ENCODE results near the gene UCN.

DNA sequence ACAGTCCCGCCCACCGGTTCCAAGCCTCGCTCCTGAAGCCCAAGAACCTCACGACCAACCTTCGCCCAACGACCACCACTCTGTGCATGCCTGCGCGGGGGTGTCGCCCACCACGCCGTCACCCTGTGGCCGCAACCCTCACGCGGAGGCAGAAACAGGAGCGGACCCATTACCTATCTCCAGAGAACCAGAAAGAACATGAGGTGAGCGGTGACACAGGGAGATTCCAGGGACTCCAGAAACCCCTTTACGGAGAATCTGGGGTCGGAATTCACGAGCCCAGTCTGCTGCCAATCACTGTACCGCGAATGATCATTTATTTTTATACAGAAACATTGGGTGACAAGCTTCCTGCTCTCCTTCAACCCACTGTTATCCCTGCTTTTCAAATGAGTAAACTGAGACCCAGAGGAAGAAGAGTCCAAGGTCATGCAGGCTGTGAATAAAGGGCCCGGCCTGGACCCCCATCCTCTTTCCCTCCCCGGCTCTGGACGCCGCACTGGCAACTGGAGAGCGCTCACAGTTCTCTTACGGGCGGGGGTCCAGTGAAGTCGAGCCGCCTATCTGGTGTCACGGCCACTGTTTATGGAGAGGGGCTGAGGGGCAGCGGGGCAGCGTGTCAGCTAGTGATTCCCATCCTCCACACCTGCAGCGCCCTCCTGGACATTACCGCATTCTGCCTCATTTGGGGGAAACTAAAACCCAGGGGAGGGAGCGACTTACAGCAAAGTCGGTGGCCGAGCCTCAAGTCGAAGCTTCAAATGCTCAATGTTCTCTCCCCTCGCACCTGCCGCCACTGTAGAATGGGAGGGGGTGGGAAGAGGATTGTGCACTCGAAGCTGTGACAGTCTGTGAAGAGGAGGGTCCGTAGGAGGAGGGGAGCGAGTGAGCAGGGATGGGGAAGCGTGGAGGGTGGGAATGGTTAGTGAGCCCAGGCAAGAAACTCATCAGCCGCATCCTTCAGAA lies 44.7 kb downstream of the UCN start:
- no peak for TF ChIP-seq CTCF (IDR thresholded peaks at IDR 0.05; ENCODE audit: borderline replicate concordance, extremely low read depth, low read length, poor library complexity, severe bottlenecking)
- TF ChIP-seq EZH2 (IDR thresholded peaks at IDR 0.05; ENCODE audit: borderline replicate concordance, low read depth, low read length, severe bottlenecking): no peak
